NB4 (cell line): ENCODE results near the gene SLC26A4.

Experiments used
- POLR2A ChIP-seq: IDR thresholded peaks from 2 replicates; pipeline ENCODE4 v1.6.1; 2011; ENCODE audit warnings: mild to moderate bottlenecking; ENCODE audit not compliant: insufficient read length; ENCODE audit errors: extremely low read depth
- TF ChIP-seq, protein P1 (sequence below): IDR thresholded peaks from one replicate; pipeline ENCODE4 v1.5.1; 2012; ENCODE audit warnings: low read depth, low read length

- no peak for TF ChIP-seq POLR2A
- TF ChIP-seq, protein P1, sequence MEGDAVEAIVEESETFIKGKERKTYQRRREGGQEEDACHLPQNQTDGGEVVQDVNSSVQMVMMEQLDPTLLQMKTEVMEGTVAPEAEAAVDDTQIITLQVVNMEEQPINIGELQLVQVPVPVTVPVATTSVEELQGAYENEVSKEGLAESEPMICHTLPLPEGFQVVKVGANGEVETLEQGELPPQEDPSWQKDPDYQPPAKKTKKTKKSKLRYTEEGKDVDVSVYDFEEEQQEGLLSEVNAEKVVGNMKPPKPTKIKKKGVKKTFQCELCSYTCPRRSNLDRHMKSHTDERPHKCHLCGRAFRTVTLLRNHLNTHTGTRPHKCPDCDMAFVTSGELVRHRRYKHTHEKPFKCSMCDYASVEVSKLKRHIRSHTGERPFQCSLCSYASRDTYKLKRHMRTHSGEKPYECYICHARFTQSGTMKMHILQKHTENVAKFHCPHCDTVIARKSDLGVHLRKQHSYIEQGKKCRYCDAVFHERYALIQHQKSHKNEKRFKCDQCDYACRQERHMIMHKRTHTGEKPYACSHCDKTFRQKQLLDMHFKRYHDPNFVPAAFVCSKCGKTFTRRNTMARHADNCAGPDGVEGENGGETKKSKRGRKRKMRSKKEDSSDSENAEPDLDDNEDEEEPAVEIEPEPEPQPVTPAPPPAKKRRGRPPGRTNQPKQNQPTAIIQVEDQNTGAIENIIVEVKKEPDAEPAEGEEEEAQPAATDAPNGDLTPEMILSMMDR: no peak
These were observed 46.2 kb upstream of the SLC26A4 start for GRCh38 chr7:107614425-107614824.
